ENCODE measurements around the gene PDHA1.

The PDHA1 gene

DNA sequence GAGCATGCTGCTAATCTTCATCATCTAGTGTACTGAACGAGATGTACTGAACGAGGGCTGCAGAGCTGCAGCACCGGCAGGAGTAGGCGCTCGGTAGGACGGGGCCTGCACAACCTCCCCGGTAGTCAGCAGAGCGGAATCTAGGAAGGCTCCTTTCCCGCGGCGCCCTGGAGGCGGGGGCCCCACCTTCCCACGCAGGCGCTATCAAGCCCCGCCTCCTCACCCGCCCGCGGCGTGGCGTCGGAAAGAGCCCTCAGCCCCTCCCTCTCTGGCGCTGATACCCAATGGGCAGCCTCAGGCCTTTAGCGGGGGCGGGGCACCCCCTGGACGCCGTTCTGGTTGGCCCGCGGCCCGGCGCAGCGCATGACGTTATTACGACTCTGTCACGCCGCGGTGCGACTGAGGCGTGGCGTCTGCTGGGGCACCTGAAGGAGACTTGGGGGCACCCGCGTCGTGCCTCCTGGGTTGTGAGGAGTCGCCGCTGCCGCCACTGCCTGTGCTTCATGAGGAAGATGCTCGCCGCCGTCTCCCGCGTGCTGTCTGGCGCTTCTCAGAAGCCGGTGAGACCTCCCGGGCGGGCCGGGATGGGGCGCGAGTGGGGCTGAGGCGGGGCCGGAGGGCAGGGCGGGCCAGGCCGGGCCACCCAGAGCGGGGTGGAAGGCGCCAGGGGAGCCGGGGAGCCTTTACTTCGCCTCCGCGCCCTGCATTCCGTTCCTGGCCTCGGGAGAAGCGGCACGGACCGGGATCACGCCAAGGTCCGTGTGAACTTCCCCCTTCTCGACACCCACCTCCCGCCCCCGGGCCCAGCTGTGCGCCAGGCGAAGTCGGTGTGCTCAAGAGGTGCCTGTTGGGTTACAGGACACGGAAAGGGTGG lies at the start of gene PDHA1:
PDHA1 (plus strand) TSS at position 393 of the 874 bp plus-strand sequence; CDS start at position 504, 111 bp downstream.
- peak; percentile 71 for DNase-seq (ENCODE audit: low spot score)

- no peak for DNase-seq (ENCODE audit: low spot score)
These were observed 40.4 kb upstream of the PDHA1 start for GRCh38 chrX:19303256-19303880.

DNA sequence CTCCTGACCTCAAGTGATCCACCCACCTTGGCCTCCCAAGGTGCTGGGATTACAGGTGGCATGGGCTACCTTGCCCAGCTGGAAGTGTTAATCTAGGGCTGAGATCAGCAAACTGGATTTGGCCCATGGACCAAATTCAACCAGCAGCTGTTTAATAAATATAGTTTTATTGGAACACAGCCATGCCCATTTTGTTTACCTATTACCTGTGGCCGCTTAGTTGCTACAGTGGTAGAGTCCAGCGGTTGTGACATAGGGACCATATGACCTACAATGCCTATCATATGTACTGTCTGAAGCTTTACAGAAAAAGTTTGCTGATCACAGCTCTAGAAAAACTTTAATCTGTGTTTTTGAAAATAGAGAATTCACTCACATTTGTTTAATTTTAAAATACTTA lies 17.2 kb upstream of the PDHA1 start:
- no peak for DNase-seq (ENCODE audit: low spot score)

DNA sequence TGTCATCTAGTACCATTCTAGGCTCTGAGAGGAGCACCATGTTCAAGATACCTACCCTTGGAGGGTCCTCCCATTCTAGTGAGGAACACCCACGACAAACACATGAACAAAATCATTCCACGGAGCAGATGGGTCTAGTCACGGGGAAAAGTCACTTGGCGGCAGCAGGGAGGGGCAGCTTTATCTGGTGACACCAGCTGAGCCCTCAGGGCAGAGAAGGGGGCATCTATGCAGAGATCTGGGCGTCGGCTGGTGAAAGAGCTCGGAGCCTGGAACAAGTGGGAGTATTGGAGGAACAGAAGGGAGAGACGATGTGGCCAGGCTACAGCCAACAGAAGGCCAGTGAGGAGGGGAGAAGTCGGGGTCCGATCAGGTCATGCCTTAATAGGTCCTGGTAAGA lies 11.9 kb upstream of the PDHA1 start:
- DNase-seq (ENCODE audit: low spot score) = no peak

- no peak for DNase-seq (ENCODE audit: low spot score)
These were observed 10.7 kb upstream of the PDHA1 start for GRCh38 chrX:19332983-19333382.

DNA sequence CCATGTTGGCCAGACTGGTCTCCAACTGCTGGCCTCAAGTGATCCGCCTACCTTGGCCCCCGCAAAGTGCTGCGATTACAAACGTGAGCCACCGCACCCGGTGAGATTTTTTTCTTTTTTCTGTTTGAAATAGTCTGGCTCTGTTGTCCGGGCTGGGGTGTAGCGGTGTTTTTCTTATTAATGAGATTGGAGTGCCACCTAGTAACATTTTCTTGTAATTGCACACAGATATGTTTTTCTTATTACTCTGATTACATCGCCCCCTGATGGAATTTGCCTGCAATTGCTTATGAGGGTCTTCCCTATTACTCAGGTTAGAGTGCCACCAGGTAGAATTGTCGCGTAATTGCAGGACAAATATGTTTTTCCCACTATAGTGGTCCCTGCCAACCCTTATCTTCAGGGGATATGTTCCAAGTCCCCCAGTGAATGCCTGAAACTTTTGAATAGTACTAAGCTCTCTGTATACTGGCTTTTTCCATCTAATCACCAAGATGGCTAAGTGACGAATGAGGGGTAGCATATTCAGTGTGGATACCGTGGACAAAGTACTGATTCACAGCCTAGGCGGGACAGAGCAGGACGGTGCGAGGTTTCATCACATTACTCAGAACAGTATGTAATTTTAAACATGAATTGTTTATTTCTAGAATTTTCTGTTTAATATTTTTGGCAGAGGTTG lies 8.6 kb upstream of the PDHA1 start:
- peak; percentile 33 for DNase-seq (ENCODE audit: low spot score)

- no peak for DNase-seq (ENCODE audit: low spot score)
These were observed 1.3 kb upstream of the PDHA1 start for GRCh38 chrX:19342331-19342906.

GRCh38 chrX:19343085-19343534 lies 617 bp upstream of the PDHA1 start:
- DNase-seq (ENCODE audit: low spot score) = no peak

GRCh38 chrX:19344661-19345060 lies 934 bp downstream of the PDHA1 start:
- no peak for DNase-seq (ENCODE audit: low spot score)

DNA sequence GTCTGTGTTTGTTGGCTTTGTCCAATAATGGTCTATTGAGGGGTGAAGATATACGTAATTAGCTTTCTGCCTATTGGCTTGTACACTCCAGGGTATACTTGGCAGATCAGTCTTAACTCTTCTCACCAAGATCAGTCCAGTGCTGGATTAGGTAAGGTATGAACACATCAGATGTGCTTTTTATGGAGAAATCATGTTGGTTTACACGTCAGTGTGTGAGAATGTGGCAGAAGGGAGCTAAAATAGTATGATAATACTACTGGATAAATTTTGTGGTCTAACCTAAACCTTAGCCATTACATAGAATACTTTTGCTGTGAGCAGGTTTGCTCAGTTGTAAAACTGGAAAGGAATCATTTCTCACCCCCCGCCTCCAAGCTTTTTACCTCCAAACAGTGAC lies 4.2 kb downstream of the PDHA1 start:
- DNase-seq (ENCODE audit: low spot score) = no peak

DNA sequence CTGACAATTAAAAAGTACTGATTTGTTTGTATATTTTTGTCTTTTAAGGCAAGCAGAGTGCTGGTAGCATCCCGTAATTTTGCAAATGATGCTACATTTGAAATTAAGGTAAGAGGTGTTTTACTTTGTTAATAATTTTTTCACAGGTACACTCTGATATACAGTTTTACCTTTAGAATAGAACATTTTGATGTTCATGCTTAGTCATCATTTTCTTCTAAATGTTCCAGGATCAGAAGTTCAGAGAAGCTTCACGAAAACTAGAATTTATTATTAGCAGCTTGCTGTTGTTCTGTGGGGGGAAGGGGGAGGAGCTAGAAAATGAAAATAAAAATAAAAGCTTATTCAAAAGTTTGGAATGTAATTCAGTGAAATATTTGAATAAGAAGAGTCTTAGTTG lies 5.5 kb downstream of the PDHA1 start:
- DNase-seq (ENCODE audit: low spot score) = no peak

DNA sequence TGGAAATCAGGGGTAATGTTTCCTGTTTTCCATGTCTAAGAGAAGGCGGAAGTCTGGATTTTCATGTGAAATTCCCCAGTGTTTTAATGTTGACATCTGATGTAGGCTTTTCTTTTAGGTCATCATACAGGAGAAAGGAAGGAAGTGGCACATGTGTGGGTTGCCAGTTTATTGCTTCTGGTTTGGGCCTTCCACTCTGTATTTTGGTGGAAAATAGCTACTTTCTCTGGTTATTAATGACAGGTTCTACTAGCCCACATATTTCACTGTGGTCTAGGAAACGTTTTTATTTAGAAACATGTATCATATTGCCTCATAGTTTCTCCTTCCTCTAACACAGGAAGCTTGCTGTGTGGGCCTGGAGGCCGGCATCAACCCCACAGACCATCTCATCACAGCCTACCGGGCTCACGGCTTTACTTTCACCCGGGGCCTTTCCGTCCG lies 7.2 kb downstream of the PDHA1 start:
- DNase-seq (ENCODE audit: low spot score) = peak; percentile 27

GRCh38 chrX:19354625-19355024 lies 10.9 kb downstream of the PDHA1 start:
- no peak for DNase-seq (ENCODE audit: low spot score)

- no peak for DNase-seq (ENCODE audit: low spot score)
These were observed 14.8 kb downstream of the PDHA1 start for GRCh38 chrX:19358521-19358920.

GRCh38 chrX:19360903-19361302 lies 17.2 kb downstream of the PDHA1 start:
- DNase-seq (ENCODE audit: low spot score) = no peak

DNA sequence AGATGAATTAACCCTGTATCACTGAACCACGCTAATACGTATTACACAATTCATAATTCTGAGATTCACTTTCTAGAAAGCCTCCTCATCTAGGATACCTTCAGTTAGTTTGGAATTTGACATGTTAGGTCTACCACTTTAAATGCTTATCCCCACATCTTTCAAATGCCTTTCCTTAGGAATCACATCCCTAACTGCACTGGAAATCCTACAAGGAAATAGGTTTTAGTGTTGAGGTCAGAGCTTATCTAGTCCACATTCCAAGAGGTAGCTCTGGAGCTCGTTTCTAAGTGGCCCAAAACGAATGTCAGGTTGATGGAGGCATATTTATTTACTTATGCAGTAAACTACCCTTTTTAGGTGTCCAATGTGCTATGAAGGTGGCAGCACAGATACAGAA lies 18.0 kb downstream of the PDHA1 start:
- DNase-seq (ENCODE audit: low spot score) = no peak

DNA sequence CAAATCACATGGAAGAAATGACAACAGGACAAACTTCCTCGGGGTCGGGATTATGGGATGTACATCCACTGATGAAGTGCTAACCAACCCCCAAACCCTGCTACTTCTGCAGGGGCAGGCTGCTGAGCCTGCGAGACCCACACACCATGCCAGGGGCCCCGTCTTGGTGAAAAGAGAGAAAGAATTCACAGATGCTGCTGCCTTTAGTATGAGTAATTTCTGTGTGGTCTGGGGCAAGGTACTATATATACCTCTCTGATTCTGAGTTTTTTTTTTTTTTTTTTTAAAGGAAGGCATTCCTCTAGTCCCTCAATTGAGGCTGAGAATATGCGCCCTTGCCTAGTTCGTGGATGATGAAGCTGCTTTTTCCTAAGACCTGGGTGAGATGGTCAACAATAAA lies 24.8 kb downstream of the PDHA1 start:
- no peak for DNase-seq (ENCODE audit: low spot score)

DNA sequence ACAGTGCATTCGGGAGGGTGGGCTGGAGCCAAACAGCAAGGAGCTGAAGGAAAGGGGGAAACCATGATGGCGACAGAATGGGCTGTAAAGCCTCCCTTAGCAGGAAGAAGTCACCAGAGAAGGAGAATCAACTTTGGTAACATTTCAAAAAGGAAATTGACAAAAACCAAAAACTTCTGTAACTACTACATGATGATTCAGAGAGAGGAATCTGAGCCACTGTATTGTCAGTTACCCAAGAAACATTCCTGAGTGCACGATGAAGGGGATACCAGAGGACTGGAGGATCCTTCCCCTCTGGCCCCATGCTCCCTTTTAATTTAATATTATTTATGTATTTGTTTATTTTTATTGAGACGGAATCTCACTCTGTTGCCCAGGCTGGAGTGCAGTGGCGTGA lies 26.3 kb downstream of the PDHA1 start:
- DNase-seq (ENCODE audit: low spot score) = no peak

GRCh38 chrX:19372170-19372546 lies 28.4 kb downstream of the PDHA1 start:
- peak; percentile 51 for DNase-seq (ENCODE audit: low spot score)

- no peak for DNase-seq (ENCODE audit: low spot score)
These were observed 29.0 kb downstream of the PDHA1 start for GRCh38 chrX:19372547-19373331.

DNA sequence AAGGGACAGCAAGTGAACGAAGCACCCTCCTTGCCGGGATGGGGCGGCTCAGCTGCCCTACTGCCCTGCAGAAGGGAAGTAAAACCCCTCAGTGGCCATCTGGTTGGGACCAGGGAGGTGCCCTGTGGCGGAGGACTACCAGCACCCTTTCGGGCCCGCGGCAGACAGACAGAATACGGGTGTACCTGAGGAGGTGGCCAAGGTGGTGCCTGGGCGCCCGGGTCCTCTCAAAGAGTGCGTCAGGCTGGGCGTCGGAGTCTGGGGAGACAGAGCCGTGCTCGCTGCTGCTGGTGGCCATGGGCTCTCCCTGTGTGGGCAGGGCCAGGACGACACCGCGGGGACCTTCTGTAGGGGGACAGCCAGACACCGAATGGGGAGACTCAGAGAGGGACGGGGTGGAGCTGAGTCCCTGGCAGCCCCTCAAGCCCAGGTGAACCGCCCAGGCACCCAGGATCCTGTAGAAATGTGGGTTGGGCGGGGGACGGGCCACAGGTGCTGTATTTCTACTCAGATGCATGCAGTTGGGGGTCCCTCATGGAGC lies 29.7 kb downstream of the PDHA1 start:
- DNase-seq (ENCODE audit: low spot score) = no peak
